RWPE2 (cell line): ENCODE data around the gene TP73.
A peak's percentile ranks its signal among the peaks of the same experiment; 100 is the strongest.

Source experiments
- ATAC-seq: fragments of 200-7000 bp; cut with Tn5 transposase; 3 replicates; pipeline ENCODE4 v1.9.1; 2021; ENCODE audit warnings: low read depth
- DNase-seq: peaks from one replicate; pipeline ENCODE4 v3.0.0-alpha.2; 2020; ENCODE audit warnings: low spot score
- H3K27ac ChIP-seq: fragments of 450-650 bp; 2 replicates; pipeline ENCODE4 v1.5.1; 2017; ENCODE audit warnings: mild to moderate bottlenecking; ENCODE audit not compliant: poor library complexity, severe bottlenecking
- H3K27me3 ChIP-seq: fragments of 250-450 bp; sonication (Bioruptor Pico); 2 replicates; pipeline ENCODE4 v1.5.1; 2021; ENCODE audit warnings: mild to moderate bottlenecking, moderate library complexity; ENCODE audit not compliant: insufficient read depth, poor library complexity, severe bottlenecking
- H3K36me3 ChIP-seq: fragments of 250-450 bp; sonication (Bioruptor Pico); 2 replicates; pipeline ENCODE4 v1.5.1; 2020; ENCODE audit warnings: low read depth, mild to moderate bottlenecking, moderate library complexity
- H3K4me1 ChIP-seq: fragments of 250-450 bp; sonication (Bioruptor Pico); 2 replicates; pipeline ENCODE4 v1.5.1; 2021; ENCODE audit warnings: mild to moderate bottlenecking, moderate library complexity; ENCODE audit not compliant: insufficient read depth, poor library complexity, severe bottlenecking
- H3K4me3 ChIP-seq: fragments of 250-450 bp; sonication (Bioruptor Pico); 2 replicates; pipeline ENCODE4 v1.5.1; 2021; ENCODE audit warnings: mild to moderate bottlenecking, moderate library complexity; ENCODE audit not compliant: severe bottlenecking
- H3K9me3 ChIP-seq: fragments of 250-450 bp; sonication (Bioruptor Pico); 2 replicates; pipeline ENCODE4 v1.5.1; 2021; ENCODE audit warnings: mild to moderate bottlenecking, moderate library complexity; ENCODE audit not compliant: severe bottlenecking
- CTCF ChIP-seq: fragments of 450-650 bp; IDR thresholded peaks from one replicate; pipeline ENCODE4 v1.5.1; 2017; ENCODE audit warnings: mild to moderate bottlenecking, moderate library complexity; ENCODE audit not compliant: poor library complexity, severe bottlenecking

Gene TP73

GRCh38 chr1:3679098-3679555, 26.8 kb downstream of the TP73 start:
- Histone ChIP-seq H3K4me3 (no peak overlapping the region), H3K36me3 (no peaks in the 10 kb centered on the region), H3K4me1 (peaks cover 17% of the 10 kb centered on the region), H3K27me3 (no peaks in the 10 kb centered on the region), H3K9me3 (no peaks in the 10 kb centered on the region), H3K27ac (peak overlapping the region; percentile 24)
- DNase-seq = no peak
- ATAC-seq = no peak
- TF ChIP-seq CTCF = no peak

- Histone ChIP-seq H3K9me3 (no peaks in the 10 kb centered on the region), H3K4me3 (no peak overlapping the region), H3K27me3 (no peaks in the 10 kb centered on the region), H3K36me3 (no peaks in the 10 kb centered on the region), H3K4me1 (peaks cover 14% of the 10 kb centered on the region), H3K27ac (no peak overlapping the region)
- no peak for ATAC-seq
- TF ChIP-seq CTCF = no peak
- no peak for DNase-seq
These were observed 27.6 kb downstream of the TP73 start for GRCh38 chr1:3679799-3680453.

- peaks cover 17% of the 10 kb centered on the region for H3K4me1 ChIP-seq
- DNase-seq (no peak), ATAC-seq (no peak)
- no peaks in the 10 kb centered on the region for H3K9me3 ChIP-seq
- no peak overlapping the region for H3K27ac ChIP-seq
- no peaks in the 10 kb centered on the region for H3K27me3 ChIP-seq
- TF ChIP-seq CTCF = no peak
- no peaks in the 10 kb centered on the region for H3K36me3 ChIP-seq
- no peak overlapping the region for H3K4me3 ChIP-seq
These were observed 28.3 kb downstream of the TP73 start for GRCh38 chr1:3680488-3681230.

- Histone ChIP-seq H3K4me3 (no peak overlapping the region), H3K4me1 (peaks cover 17% of the 10 kb centered on the region), H3K36me3 (no peaks in the 10 kb centered on the region), H3K27me3 (no peaks in the 10 kb centered on the region), H3K27ac (no peak overlapping the region), H3K9me3 (no peaks in the 10 kb centered on the region)
- no peak for DNase-seq
- no peak; the same call in 2 of the 3 replicates for ATAC-seq
- TF ChIP-seq CTCF = no peak
These were observed 29.0 kb downstream of the TP73 start for GRCh38 chr1:3681231-3681897.
